Effector memory CD4-positive, alpha-beta T cell (primary cell): ENCODE results near the gene SPANXC.
"Not testable (repeated sequence)": the region's sequence is repeated elsewhere in the genome, so short reads cannot be mapped to it uniquely, and the experiment has no call there.

ENCODE experiments used
- DNase-seq, 3 donors: peaks; one replicate each; pipeline ENCODE4 v3.0.0-alpha.2; 2020
- H3K27ac ChIP-seq: 2 replicates; pipeline ENCODE4 v1.7.0; 2013; ENCODE audit warnings: mild to moderate bottlenecking, low read length, moderate library complexity; ENCODE audit not compliant: insufficient read depth, poor library complexity, severe bottlenecking
- H3K27me3 ChIP-seq: replicated peaks from 2 replicates; pipeline ENCODE4 v1.7.0; 2013; ENCODE audit warnings: mild to moderate bottlenecking, low read length; ENCODE audit not compliant: insufficient read depth, control insufficient read depth, poor library complexity, severe bottlenecking
- H3K36me3 ChIP-seq: 2 replicates; pipeline ENCODE4 v1.7.0; 2013; ENCODE audit warnings: mild to moderate bottlenecking, low read length, moderate library complexity; ENCODE audit not compliant: control insufficient read depth, insufficient read depth
- H3K4me1 ChIP-seq: 2 replicates; pipeline ENCODE4 v1.7.0; 2013; ENCODE audit warnings: low read length, mild to moderate bottlenecking; ENCODE audit not compliant: control insufficient read depth, insufficient read depth, poor library complexity, severe bottlenecking
- H3K4me3 ChIP-seq: 2 replicates; pipeline ENCODE4 v1.7.0; 2013; ENCODE audit warnings: low read length, low read depth, mild to moderate bottlenecking; ENCODE audit not compliant: insufficient read depth, poor library complexity, severe bottlenecking
- H3K9me3 ChIP-seq: 2 replicates; pipeline ENCODE4 v1.7.0; 2013; ENCODE audit warnings: mild to moderate bottlenecking, low read length, moderate library complexity; ENCODE audit not compliant: control insufficient read depth
- total RNA-seq, 3 donors: gene quantifications; one replicate each; lab custom pipeline; 2026; lab: John Stamatoyannopoulos, UW

SPANXC gene
- total RNA-seq = 0 reads per million in 3 donors

GRCh38 chrX:141242417-141242816 lies at the start of gene SPANXC:
TSS of gene SPANXC (minus strand) at chrX:141242517. CDS start at chrX:141242457, 60 bp downstream.
- not testable (repeated sequence) for H3K9me3 ChIP-seq, H3K36me3 ChIP-seq, DNase-seq, H3K27me3 ChIP-seq, H3K27ac ChIP-seq, H3K4me3 ChIP-seq, H3K4me1 ChIP-seq

- H3K27me3 ChIP-seq = no peaks in the 10 kb centered on the region
- no peak for DNase-seq
- H3K4me1 ChIP-seq = no peaks in the 10 kb centered on the region
- H3K27ac ChIP-seq = no peak overlapping the region
- no peak overlapping the region for H3K4me3 ChIP-seq
- H3K36me3 ChIP-seq = no peaks in the 10 kb centered on the region
- no peaks in the 10 kb centered on the region for H3K9me3 ChIP-seq
These were observed 37.2 kb upstream of the SPANXC start for GRCh38 chrX:141279476-141279875.

- no peak for DNase-seq
- no peaks in the 10 kb centered on the region for H3K27me3 ChIP-seq
- no peaks in the 10 kb centered on the region for H3K9me3 ChIP-seq
- H3K27ac ChIP-seq = no peak overlapping the region
- no peak overlapping the region for H3K4me3 ChIP-seq
- H3K36me3 ChIP-seq = no peaks in the 10 kb centered on the region
- no peaks in the 10 kb centered on the region for H3K4me1 ChIP-seq
These were observed 36.0 kb upstream of the SPANXC start for GRCh38 chrX:141278306-141278705.

GRCh38 chrX:141258080-141258479 lies 15.8 kb upstream of the SPANXC start:
- H3K4me3 ChIP-seq = no peak overlapping the region
- DNase-seq = no peak
- H3K27me3 ChIP-seq = no peaks in the 10 kb centered on the region
- no peaks in the 10 kb centered on the region for H3K36me3 ChIP-seq
- H3K4me1 ChIP-seq = no peaks in the 10 kb centered on the region
- H3K9me3 ChIP-seq = no peaks in the 10 kb centered on the region
- H3K27ac ChIP-seq = no peak overlapping the region

GRCh38 chrX:141221611-141222010 lies 20.7 kb downstream of the SPANXC start:
- H3K9me3 ChIP-seq = no peaks in the 10 kb centered on the region
- DNase-seq = no peak
- H3K27ac ChIP-seq = no peak overlapping the region
- no peak overlapping the region for H3K4me3 ChIP-seq
- no peaks in the 10 kb centered on the region for H3K36me3 ChIP-seq
- no peaks in the 10 kb centered on the region for H3K4me1 ChIP-seq
- H3K27me3 ChIP-seq = no peaks in the 10 kb centered on the region

GRCh38 chrX:141220342-141221008 lies 21.8 kb downstream of the SPANXC start:
- Histone ChIP-seq H3K27ac (no peak overlapping the region), H3K4me3 (no peak overlapping the region), H3K36me3 (no peaks in the 10 kb centered on the region), H3K9me3 (no peaks in the 10 kb centered on the region), H3K4me1 (no peaks in the 10 kb centered on the region), H3K27me3 (no peaks in the 10 kb centered on the region)
- no peak for DNase-seq

GRCh38 chrX:141214196-141214595 lies 28.1 kb downstream of the SPANXC start:
- Histone ChIP-seq H3K36me3 (no peaks in the 10 kb centered on the region), H3K27me3 (no peaks in the 10 kb centered on the region), H3K4me1 (no peaks in the 10 kb centered on the region), H3K4me3 (no peak overlapping the region), H3K27ac (no peak overlapping the region), H3K9me3 (no peaks in the 10 kb centered on the region)
- DNase-seq = no peak

GRCh38 chrX:141201962-141202361 lies 40.4 kb downstream of the SPANXC start:
- no peak for DNase-seq
- Histone ChIP-seq H3K4me1 (no peaks in the 10 kb centered on the region), H3K4me3 (no peak overlapping the region), H3K27ac (no peak overlapping the region), H3K27me3 (no peaks in the 10 kb centered on the region), H3K9me3 (no peaks in the 10 kb centered on the region), H3K36me3 (no peaks in the 10 kb centered on the region)
